Endothelial cell of umbilical vein (primary cell): ENCODE measurements around the gene CLDN5. TPM values are rescaled to one million over a fixed set of nuclear protein-coding genes. Genes with fewer than 3 reads are reported as not detected.

Experiments used
- BruUV-seq: library from RNA; stranded (reverse); fragments of 400-500 nt; replicated peaks from 2 replicates; lab custom pipeline; 2021; lab: Mats Ljungman, UMichigan
- CTCF ChIA-PET: fragments of 300-600, 350-600 bp; sonication (Branson Sonifier 250); formaldehyde crosslinking; loops from one replicate; lab custom pipeline; 2021; ENCODE audit warnings: antibody characterized with exemption, inconsistent platforms; lab: Charles Lee
- POLR2A ChIA-PET: fragments of 300-600, 350-600 bp; sonication (Branson Sonifier 250); formaldehyde crosslinking; loops from one replicate; lab custom pipeline; 2021; ENCODE audit warnings: antibody characterized with exemption, inconsistent platforms; lab: Charles Lee
- DNase-seq: peaks from one replicate; pipeline ENCODE4 v3.0.0-alpha.2; 2011; ENCODE audit warnings: low read depth, low spot score
- FAIRE-seq: peaks from 2 replicates; lab custom pipeline; 2011; peaks lifted over from hg19 to GRCh38; lab: Jason Lieb, UNC
- H2AFZ ChIP-seq: 2 replicates; pipeline ENCODE4 v1.6.0; 2012; ENCODE audit warnings: low read depth, low read length, control low read depth, inconsistent platforms
- H3K27ac ChIP-seq: 2 replicates; pipeline ENCODE4 v1.5.1; 2011; ENCODE audit warnings: low read depth, mild to moderate bottlenecking, control low read depth, low read length, moderate library complexity; ENCODE audit not compliant: insufficient read depth
- H3K27me3 ChIP-seq, 2 experiments: 2 replicates each; pipeline versions ENCODE4 v1.6.0 to v1.6.1; 2011; ENCODE audit warnings: low read length in 2 of 2, mixed read lengths in 1 of 2; ENCODE audit not compliant: control insufficient read depth in 2 of 2, insufficient read depth in 2 of 2
- H3K36me3 ChIP-seq, 2 experiments: 2 replicates in 1 of 2; 3 replicates in 1 of 2; pipeline ENCODE4 v1.5.1; 2011; ENCODE audit warnings: low read length in 2 of 2, mild to moderate bottlenecking in 1 of 2, moderate library complexity in 1 of 2; ENCODE audit not compliant: control insufficient read depth in 2 of 2, insufficient read depth in 2 of 2; ENCODE audit errors: extremely low read depth in 1 of 2
- H3K4me1 ChIP-seq: 3 replicates; pipeline ENCODE4 v1.5.1; 2011; ENCODE audit warnings: mild to moderate bottlenecking, low read length; ENCODE audit not compliant: control insufficient read depth, insufficient read depth; ENCODE audit errors: extremely low read depth
- H3K4me2 ChIP-seq: 2 replicates; pipeline ENCODE4 v1.6.1; 2011; ENCODE audit warnings: low read length, control low read depth, mixed read lengths; ENCODE audit not compliant: insufficient read depth
- H3K4me3 ChIP-seq, 3 experiments: fragments of 200-600 bp in 1 of 3; sonication (generic), shearing (Covaris generic) in 1 of 3; replicated peaks in 1 of 3; 2 replicates each; pipeline ENCODE4 v1.5.1; 2011 to 2016; ENCODE audit warnings: control low read depth in 3 of 3, low read length in 3 of 3, mild to moderate bottlenecking in 2 of 3, inconsistent platforms in 1 of 3, low read depth in 1 of 3, moderate library complexity in 1 of 3; ENCODE audit not compliant: insufficient read depth in 1 of 3
- H3K79me2 ChIP-seq: 2 replicates; pipeline ENCODE4 v1.6.0; 2012; ENCODE audit warnings: low read length, inconsistent platforms; ENCODE audit not compliant: control insufficient read depth, insufficient read depth
- H3K9ac ChIP-seq: replicated peaks from 2 replicates; pipeline ENCODE3; 2011; ENCODE audit warnings: low read length, control low read depth; ENCODE audit not compliant: insufficient read depth; ENCODE audit errors: extremely low read depth
- H3K9me1 ChIP-seq: replicated peaks from 3 replicates; pipeline ENCODE4 v1.6.0; 2011; ENCODE audit warnings: mild to moderate bottlenecking, low read length; ENCODE audit not compliant: control insufficient read depth, insufficient read depth; ENCODE audit errors: extremely low read depth
- H3K9me3 ChIP-seq: replicated peaks from 2 replicates; pipeline ENCODE4 v1.5.1; 2012; ENCODE audit warnings: low read length, inconsistent platforms; ENCODE audit not compliant: control insufficient read depth, insufficient read depth
- H4K20me1 ChIP-seq: replicated peaks from 2 replicates; pipeline ENCODE3; 2011; ENCODE audit warnings: mild to moderate bottlenecking, low read length; ENCODE audit not compliant: control insufficient read depth, insufficient read depth; ENCODE audit errors: extremely low read depth
- EZH2 ChIP-seq: IDR thresholded peaks from 2 replicates; pipeline ENCODE4 v1.6.1; 2012; ENCODE audit warnings: borderline replicate concordance, low read depth, mild to moderate bottlenecking, moderate library complexity, low read length, inconsistent platforms; ENCODE audit not compliant: severe bottlenecking
- FOS ChIP-seq: IDR thresholded peaks from 2 replicates; pipeline ENCODE4 v1.6.1; 2011; ENCODE audit warnings: mild to moderate bottlenecking, low read length, moderate library complexity, borderline replicate concordance; ENCODE audit not compliant: insufficient read depth
- GATA2 ChIP-seq: IDR thresholded peaks from 2 replicates; pipeline ENCODE4 v1.7.0; 2011; ENCODE audit warnings: low read depth, mild to moderate bottlenecking, moderate library complexity, mixed read lengths, low read length; ENCODE audit not compliant: insufficient read length, insufficient read depth
- JUN ChIP-seq: IDR thresholded peaks from 2 replicates; pipeline ENCODE4 v1.6.1; 2011; ENCODE audit warnings: borderline replicate concordance, low read depth; ENCODE audit not compliant: insufficient read length, insufficient read depth
- MYC ChIP-seq: IDR thresholded peaks from one replicate; pipeline ENCODE4 v1.6.1; 2011; ENCODE audit warnings: mild to moderate bottlenecking, low read depth, low read length
- POLR2A ChIP-seq: IDR thresholded peaks from 2 replicates; pipeline ENCODE4 v1.6.1; 2012; ENCODE audit warnings: low read depth, mild to moderate bottlenecking, control low read depth, low read length
- POLR2AphosphoS5 ChIP-seq: IDR thresholded peaks from 2 replicates; pipeline ENCODE4 v1.6.1; 2012; ENCODE audit warnings: low read depth, mild to moderate bottlenecking, control low read depth, low read length, moderate library complexity; ENCODE audit not compliant: insufficient read depth
- dilution Hi-C: fragments of 300-500 bp; cut with MboI; formaldehyde crosslinking; loops from one replicate; pipeline ENCODE4 v1.15.0; 2019; ENCODE audit warnings: low sequenced_read_pairs; ENCODE audit not compliant: extremely low pct_ligation_motif_present
- intact Hi-C: fragments of 100-400 bp; cut with micrococcal nuclease; formaldehyde crosslinking; loops from one replicate; pipeline ENCODE4 v1.10.0; 2022
- polyA plus RNA-seq, 4 experiments: library from polyadenylated mRNA; depleted of rRNA in 3 of 4; stranded (reverse) in 3 of 4; unstranded in 1 of 4; fragments of >200 nt; gene quantifications; 2 replicates each; pipeline versions ENCODE4 v1.2.1 to v1.2.3, GENCODE V29; 2011 to 2012; ENCODE audit warnings: missing spikeins in 1 of 4
- total RNA-seq: library from RNA; stranded (reverse); gene quantifications from 2 replicates; pipeline ENCODE4 v1.2.3, GENCODE V29; 2021
- TF ChIP-seq, protein P1 (sequence below): IDR thresholded peaks from 2 replicates; pipeline ENCODE4 v1.6.1; 2011; ENCODE audit not compliant: insufficient read depth, insufficient read length
- TF ChIP-seq, protein P2 (sequence below), 2 donors: IDR thresholded peaks; 1 replicate in 1 of 2; 2 replicates in 1 of 2; pipeline ENCODE4 v1.5.1; 2011; ENCODE audit warnings: low read length in 2 of 2, mild to moderate bottlenecking in 2 of 2, moderate library complexity in 2 of 2, control low read depth in 1 of 2, inconsistent platforms in 1 of 2, low read depth in 1 of 2; ENCODE audit not compliant: insufficient read depth in 1 of 2; ENCODE audit errors: extremely low read depth in 1 of 2

Gene CLDN5
- total and polyA plus RNA-seq, 2 donors (not counting 3 experiments of a cell fraction or from before 2014, with no cell fraction given): 198 to 252 TPM

GRCh38 chr22:19520007-19520406, 4.2 kb downstream of the CLDN5 start:
- TF ChIP-seq FOS (no peak), JUN (no peak), GATA2 (no peak), POLR2A (no peak), EZH2 (no peak), POLR2AphosphoS5 (no peak), MYC (no peak)
- TF ChIP-seq, protein P1, sequence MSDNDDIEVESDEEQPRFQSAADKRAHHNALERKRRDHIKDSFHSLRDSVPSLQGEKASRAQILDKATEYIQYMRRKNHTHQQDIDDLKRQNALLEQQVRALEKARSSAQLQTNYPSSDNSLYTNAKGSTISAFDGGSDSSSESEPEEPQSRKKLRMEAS: no peak
- TF ChIP-seq, protein P2, sequence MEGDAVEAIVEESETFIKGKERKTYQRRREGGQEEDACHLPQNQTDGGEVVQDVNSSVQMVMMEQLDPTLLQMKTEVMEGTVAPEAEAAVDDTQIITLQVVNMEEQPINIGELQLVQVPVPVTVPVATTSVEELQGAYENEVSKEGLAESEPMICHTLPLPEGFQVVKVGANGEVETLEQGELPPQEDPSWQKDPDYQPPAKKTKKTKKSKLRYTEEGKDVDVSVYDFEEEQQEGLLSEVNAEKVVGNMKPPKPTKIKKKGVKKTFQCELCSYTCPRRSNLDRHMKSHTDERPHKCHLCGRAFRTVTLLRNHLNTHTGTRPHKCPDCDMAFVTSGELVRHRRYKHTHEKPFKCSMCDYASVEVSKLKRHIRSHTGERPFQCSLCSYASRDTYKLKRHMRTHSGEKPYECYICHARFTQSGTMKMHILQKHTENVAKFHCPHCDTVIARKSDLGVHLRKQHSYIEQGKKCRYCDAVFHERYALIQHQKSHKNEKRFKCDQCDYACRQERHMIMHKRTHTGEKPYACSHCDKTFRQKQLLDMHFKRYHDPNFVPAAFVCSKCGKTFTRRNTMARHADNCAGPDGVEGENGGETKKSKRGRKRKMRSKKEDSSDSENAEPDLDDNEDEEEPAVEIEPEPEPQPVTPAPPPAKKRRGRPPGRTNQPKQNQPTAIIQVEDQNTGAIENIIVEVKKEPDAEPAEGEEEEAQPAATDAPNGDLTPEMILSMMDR (IDR thresholded peaks at IDR 0.05; ENCODE audit: extremely low read depth in 1 of 2, insufficient read depth in 1 of 2, low read depth in 1 of 2, low read length in 2 of 2): no peak
- no peak overlapping the region for H2AFZ ChIP-seq
- FAIRE-seq: no peak
- dilution Hi-C loops (no loop called here), intact Hi-C loops (no loop called here)
- DNase-seq: no peak
- H3K4me3 ChIP-seq: no peak overlapping the region
- peaks cover 28% of the 10 kb centered on the region for H3K79me2 ChIP-seq
- H3K36me3 ChIP-seq: peaks cover 0 to 2% of the 10 kb centered on the region in 2 experiments
- H3K9me1 ChIP-seq: no peaks in the 10 kb centered on the region
- H3K27ac ChIP-seq: no peak overlapping the region
- H3K9ac ChIP-seq: no peak overlapping the region
- CTCF ChIA-PET: interaction anchor here (1.2 to 4.6 kb wide), 2 partner anchors 49 to 110 kb away, joined by 3 to 50 read pairs; no protein-coding TSS in a partner anchor
- POLR2A ChIA-PET: no interaction called here
- no peaks in the 10 kb centered on the region for H3K9me3 ChIP-seq
- peaks cover 21% of the 10 kb centered on the region for H3K4me1 ChIP-seq
- BruUV-seq: no TSS peak
- no peak overlapping the region for H3K4me2 ChIP-seq
- no peaks in the 10 kb centered on the region for H3K27me3 ChIP-seq
- no peaks in the 10 kb centered on the region for H4K20me1 ChIP-seq
